Peyer's patch (tissue), 4 donors: Measurements from ENCODE around the gene CAV3.

ENCODE experiments used
- CTCF ChIP-seq, 6 experiments: fragments of 450-650 bp in 4 of 6; fragments of 200-600 bp in 2 of 6; sonication (generic) in 1 of 6; IDR thresholded peaks; one replicate each; pipeline ENCODE4 v1.5.1; 2017 to 2019; ENCODE audit warnings: antibody characterized with exemption in 6 of 6, mild to moderate bottlenecking in 3 of 6, moderate library complexity in 1 of 6
- POLR2A ChIP-seq, 2 donors: fragments of 450-650 bp; IDR thresholded peaks; one replicate each; pipeline ENCODE4 v1.5.1; 2017; ENCODE audit warnings: antibody characterized with exemption in 2 of 2, mild to moderate bottlenecking in 2 of 2, moderate library complexity in 2 of 2

DNA sequence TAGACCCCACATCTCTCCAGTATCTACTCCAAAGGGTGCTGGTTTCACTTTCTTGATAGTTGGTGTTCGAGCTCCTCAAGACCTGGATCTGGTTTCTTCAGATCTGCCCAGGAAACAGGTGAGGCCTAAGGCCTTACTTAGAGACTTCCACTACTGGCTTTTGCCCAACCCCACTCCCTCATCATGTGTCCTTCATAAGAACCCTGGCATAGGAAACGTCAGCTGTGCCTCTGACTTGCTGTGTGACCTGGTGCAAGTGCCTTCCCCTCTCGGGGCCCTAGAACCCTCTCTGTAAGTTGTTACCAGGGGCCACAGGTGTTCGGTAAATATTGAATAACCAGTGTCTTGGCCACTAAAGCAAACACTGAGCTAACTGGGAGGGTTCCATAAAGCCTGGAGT is 31.9 kb downstream of the CAV3 start:
- no peak for TF ChIP-seq CTCF (IDR thresholded peaks at IDR 0.05)
- no peak for TF ChIP-seq POLR2A (IDR thresholded peaks at IDR 0.05)
